ENCODE data around the gene ZNF701.

DNA sequence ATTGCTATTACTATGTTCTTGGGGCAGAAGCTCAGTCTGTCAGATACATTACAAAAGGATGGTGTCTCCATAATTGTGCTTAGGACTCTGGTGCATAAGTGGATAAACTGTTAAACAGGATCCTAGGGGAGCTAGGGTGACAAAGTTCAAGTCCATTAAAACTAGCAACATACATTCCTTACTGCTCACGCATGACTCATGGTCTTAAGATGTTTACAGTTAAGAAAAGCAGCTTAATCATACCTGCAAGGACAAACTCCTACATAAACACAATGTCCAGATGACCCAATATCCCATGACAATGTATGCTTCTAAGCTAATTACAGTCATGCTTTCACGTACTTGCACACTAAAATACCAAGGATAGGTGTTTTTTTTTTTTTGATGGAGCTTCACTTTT, 3.5 kb upstream of the ZNF701 start:
- TF ChIP-seq, protein P1, sequence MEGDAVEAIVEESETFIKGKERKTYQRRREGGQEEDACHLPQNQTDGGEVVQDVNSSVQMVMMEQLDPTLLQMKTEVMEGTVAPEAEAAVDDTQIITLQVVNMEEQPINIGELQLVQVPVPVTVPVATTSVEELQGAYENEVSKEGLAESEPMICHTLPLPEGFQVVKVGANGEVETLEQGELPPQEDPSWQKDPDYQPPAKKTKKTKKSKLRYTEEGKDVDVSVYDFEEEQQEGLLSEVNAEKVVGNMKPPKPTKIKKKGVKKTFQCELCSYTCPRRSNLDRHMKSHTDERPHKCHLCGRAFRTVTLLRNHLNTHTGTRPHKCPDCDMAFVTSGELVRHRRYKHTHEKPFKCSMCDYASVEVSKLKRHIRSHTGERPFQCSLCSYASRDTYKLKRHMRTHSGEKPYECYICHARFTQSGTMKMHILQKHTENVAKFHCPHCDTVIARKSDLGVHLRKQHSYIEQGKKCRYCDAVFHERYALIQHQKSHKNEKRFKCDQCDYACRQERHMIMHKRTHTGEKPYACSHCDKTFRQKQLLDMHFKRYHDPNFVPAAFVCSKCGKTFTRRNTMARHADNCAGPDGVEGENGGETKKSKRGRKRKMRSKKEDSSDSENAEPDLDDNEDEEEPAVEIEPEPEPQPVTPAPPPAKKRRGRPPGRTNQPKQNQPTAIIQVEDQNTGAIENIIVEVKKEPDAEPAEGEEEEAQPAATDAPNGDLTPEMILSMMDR (IDR thresholded peaks at IDR 0.05), result no peak
- TF ChIP-seq POLR2AphosphoS5 (IDR thresholded peaks at IDR 0.05) (no peak), EP300 (IDR thresholded peaks at IDR 0.05) (no peak), POLR2A (IDR thresholded peaks at IDR 0.05; ENCODE audit: low read depth) (no peak)

All from esophagus muscularis mucosa (tissue), 4 donors.